Measurements from ENCODE around the gene FNDC5. TPM values are rescaled to one million over a fixed set of nuclear protein-coding genes. Genes with fewer than 3 reads are reported as not detected.

FNDC5 gene
- total RNA-seq: 1.8 and 4.0 TPM in 2 replicates

DNA sequence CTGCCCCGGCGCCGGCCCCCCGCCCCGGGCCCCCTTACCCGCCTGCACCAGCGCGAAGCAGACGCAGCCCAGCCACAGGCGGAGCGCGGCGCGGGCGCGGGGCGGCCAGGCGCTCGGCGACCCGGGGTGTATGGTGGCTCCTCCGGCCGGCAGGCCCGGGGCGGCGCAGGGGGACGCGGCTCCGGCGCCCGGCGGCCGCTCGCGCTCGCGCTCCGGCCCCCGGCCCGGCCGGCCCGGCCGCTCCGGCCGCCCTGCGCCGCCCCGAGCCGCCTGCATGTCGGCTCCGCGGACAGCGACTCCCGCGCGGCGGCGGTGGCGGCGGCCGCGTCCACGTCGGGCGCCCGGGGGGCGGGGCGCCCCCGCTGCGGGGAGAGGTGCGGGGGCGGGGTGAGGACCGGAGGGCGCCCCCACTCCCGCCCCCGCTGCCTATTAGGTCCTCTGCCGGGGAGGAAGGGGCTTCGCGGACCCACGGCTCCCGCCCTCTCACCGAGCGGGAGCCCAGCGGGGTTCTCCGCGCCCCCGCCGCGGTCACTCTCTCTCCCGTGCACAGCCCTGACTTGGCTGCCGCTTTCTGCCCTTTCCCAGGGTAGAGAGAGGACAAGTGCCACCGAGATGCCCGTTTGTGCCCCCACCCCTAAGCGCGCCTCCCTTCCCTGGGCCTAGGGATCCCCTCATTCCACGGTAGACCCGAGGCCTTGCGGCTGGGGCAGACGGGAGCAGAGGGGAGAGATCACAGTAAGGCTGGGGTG is at the start of gene FNDC5:
Gene FNDC5, minus strand, starts transcription at position 298 of the 749 bp plus-strand sequence.

GRCh38 chr1:32900956-32901822 is 30.5 kb upstream of the FNDC5 start, which contains the start of gene TMEM54:
Gene TMEM54 (minus strand): TSS chr1:32901389. CDS start chr1:32901238, 151 bp downstream.

DNA sequence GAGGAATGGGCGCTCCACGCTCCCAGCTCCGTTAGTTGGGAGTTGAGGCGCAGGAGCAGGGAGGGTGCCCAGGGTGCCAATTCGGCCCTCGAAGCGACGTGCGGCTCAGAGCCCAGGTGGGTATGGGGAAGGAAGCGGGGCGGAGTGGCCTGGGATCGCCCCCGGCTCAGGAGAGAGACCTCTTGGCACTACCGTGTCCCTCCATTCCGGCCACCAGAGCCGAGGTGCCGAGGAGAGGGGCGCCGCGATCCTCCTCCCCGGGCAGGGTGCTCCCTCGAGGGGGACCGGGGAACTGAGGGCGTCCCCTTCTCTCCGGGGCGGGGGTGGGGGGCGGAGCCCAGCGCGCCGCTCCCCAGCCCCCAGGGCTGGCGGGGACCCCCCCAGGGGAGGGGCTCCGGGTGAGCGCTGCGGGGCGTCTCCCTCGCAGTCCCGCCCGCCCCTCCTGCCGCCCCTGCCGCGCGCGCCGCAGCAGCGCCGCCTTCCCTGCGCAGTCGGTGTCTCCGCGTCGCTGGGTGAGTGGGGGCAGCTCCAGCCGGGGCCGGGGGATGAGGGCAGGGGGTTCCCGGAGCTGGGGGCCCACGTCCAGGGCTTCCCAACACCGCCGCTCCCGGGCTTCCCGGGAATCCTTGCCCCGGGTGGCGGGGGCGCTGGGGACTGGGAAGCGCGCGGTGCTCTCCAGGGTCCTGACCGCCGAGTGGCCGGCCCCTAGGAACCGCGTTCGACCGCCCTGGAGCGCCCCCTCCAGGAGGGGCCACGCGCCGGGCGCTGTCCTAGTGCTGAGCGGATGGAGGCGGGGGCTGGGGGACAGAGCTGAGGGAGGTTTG is 15.5 kb upstream of the FNDC5 start, which contains the start of gene HPCA:
Gene HPCA, plus strand, starts transcription at position 488 of the 824 bp plus-strand sequence. CDS start 2,408 bp downstream, outside the sequence.

GRCh38 chr1:32817159-32817814 is 53.4 kb downstream of the FNDC5 start, which contains the start of the genes S100PBP and YARS1:
Gene S100PBP (plus strand): TSS chr1:32817653. CDS start chr1:32826100, 8,447 bp downstream.
Gene YARS1 (minus strand): TSS chr1:32817358. CDS start chr1:32817244, 114 bp downstream.

Other genes with a start within 250 kb of the FNDC5 start
- 42.6 and 46.5 TPM in 2 replicates for gene ZBTB8OS, start 220.4 kb downstream of the FNDC5 start, total RNA-seq
- 67.0 and 74.5 TPM in 2 replicates for gene RBBP4, start 219.7 kb downstream of the FNDC5 start, total RNA-seq
- 50.1 and 70.8 TPM in 2 replicates for gene SYNC, start 168.1 kb downstream of the FNDC5 start, total RNA-seq
- gene YARS1, start 53.6 kb downstream of the FNDC5 start, total RNA-seq: 144 and 160 TPM in 2 replicates
- 26.6 and 36.5 TPM in 2 replicates for gene S100PBP, start 53.3 kb downstream of the FNDC5 start, total RNA-seq
- gene HPCA, start 15.6 kb upstream of the FNDC5 start, total RNA-seq: under 0.01 and 0.18 TPM in 2 replicates
- 29.4 and 42.3 TPM in 2 replicates for gene TMEM54, start 30.5 kb upstream of the FNDC5 start, total RNA-seq
- 8.7 and 8.8 TPM in 2 replicates for gene RNF19B, start 93.9 kb upstream of the FNDC5 start, total RNA-seq
- 71.7 and 93.1 TPM in 2 replicates for gene AK2, start 166.0 kb upstream of the FNDC5 start, total RNA-seq
- 7.7 and 12.8 TPM in 2 replicates for gene AZIN2, start 210.2 kb upstream of the FNDC5 start, total RNA-seq